Activated CD4-positive, CD25-positive, alpha-beta regulatory T cell treated with anti-CD3 and anti-CD28 coated beads, Interleukin-2, amount 50 U/mL, for 16 hours (primary cell): ENCODE data around the gene STX1B.
"Not testable (repeated sequence)": the region's sequence is repeated elsewhere in the genome, so short reads cannot be mapped to it uniquely, and the experiment has no call there.

ENCODE experiments used
- DNase-seq: peaks from one replicate; pipeline ENCODE4 v3.0.0-alpha.2; 2020; ENCODE audit warnings: low read depth, low spot score

STX1B gene

GRCh38 chr16:31013292-31013691, 2.9 kb upstream of the STX1B start:
- not testable (repeated sequence) for DNase-seq

GRCh38 chr16:31011815-31012214, 1.4 kb upstream of the STX1B start:
- not testable (repeated sequence) for DNase-seq

GRCh38 chr16:31009894-31010584, 399 bp downstream of the STX1B start:
- no peak for DNase-seq

- no peak for DNase-seq
Measured at GRCh38 chr16:31009120-31009519, 1.3 kb downstream of the STX1B start.

- no peak for DNase-seq
Measured at GRCh38 chr16:31008551-31008950, 1.9 kb downstream of the STX1B start.

- DNase-seq = no peak
Measured at GRCh38 chr16:31008149-31008548, 2.3 kb downstream of the STX1B start.

- no peak for DNase-seq
Measured at GRCh38 chr16:31007684-31008083, 2.8 kb downstream of the STX1B start.

GRCh38 chr16:31006589-31006988, 3.8 kb downstream of the STX1B start:
- no peak for DNase-seq

- DNase-seq = no peak
Measured at GRCh38 chr16:31006086-31006385, 4.4 kb downstream of the STX1B start.

GRCh38 chr16:31005350-31006085, 4.9 kb downstream of the STX1B start:
- DNase-seq = no peak

GRCh38 chr16:31004658-31005057, 5.8 kb downstream of the STX1B start:
- DNase-seq = no peak

GRCh38 chr16:31003744-31004143, 6.7 kb downstream of the STX1B start:
- DNase-seq = no peak

GRCh38 chr16:31002862-31003341, 7.5 kb downstream of the STX1B start:
- DNase-seq = no peak

GRCh38 chr16:31002250-31002700, 8.2 kb downstream of the STX1B start:
- no peak for DNase-seq

- DNase-seq = no peak
Measured at GRCh38 chr16:31001507-31002249, 8.8 kb downstream of the STX1B start.

- no peak for DNase-seq
Measured at GRCh38 chr16:31000671-31001382, 9.6 kb downstream of the STX1B start.

- no peak for DNase-seq
Measured at GRCh38 chr16:30998852-30999761, 11.3 kb downstream of the STX1B start.

- no peak for DNase-seq
Measured at GRCh38 chr16:30997725-30998711, 12.4 kb downstream of the STX1B start.

- peak; percentile 49 for DNase-seq
Measured at GRCh38 chr16:30996985-30997724, 13.3 kb downstream of the STX1B start.
